ENCODE data around the gene TNFRSF9.

DNA sequence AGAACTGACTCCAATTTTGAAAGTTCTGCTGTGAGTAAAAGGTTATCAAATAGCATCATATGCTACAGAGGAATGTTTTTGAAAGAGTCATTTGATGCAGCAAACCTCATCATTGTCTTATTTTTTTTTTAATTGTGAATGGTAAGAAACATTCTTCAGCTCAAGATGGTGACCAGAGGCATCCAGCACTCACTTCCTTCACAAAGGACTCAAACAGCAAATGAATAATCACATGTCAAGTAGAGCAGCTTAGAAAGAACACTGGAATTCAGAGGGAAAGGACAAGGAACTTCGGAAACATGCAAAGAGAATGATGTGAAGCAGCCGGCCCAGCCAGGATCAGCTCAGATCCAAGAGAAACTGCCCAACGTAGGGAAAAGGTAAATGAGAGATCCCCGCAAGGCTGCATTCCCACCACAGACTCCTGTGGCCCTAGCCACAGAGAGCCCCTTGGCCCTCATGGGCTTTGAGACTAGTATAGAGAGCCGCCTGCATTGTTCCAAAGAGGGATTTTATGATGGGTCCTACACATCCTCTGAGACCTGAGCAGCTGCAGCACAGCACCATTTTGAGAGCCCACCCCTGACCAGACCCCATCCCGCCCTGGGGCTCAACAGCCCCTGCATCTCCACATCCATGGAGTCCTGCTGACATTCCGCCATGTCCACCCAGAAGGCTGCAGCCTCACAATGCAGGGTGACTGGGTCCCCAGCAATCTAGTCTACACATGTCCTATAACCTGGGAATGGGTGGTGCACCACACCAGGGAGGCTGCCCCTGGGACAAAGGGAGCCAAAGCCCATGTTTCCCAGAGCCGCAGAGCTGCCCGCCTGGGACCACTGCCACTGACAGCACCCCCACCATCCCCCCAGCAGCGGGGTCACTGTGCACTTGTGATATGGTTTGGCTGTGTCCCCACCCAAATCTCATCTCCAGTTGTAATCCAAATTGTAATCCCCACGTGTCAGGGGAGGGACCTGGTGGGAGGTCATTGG is 66.5 kb downstream of the TNFRSF9 start:
- TF ChIP-seq, protein P1, sequence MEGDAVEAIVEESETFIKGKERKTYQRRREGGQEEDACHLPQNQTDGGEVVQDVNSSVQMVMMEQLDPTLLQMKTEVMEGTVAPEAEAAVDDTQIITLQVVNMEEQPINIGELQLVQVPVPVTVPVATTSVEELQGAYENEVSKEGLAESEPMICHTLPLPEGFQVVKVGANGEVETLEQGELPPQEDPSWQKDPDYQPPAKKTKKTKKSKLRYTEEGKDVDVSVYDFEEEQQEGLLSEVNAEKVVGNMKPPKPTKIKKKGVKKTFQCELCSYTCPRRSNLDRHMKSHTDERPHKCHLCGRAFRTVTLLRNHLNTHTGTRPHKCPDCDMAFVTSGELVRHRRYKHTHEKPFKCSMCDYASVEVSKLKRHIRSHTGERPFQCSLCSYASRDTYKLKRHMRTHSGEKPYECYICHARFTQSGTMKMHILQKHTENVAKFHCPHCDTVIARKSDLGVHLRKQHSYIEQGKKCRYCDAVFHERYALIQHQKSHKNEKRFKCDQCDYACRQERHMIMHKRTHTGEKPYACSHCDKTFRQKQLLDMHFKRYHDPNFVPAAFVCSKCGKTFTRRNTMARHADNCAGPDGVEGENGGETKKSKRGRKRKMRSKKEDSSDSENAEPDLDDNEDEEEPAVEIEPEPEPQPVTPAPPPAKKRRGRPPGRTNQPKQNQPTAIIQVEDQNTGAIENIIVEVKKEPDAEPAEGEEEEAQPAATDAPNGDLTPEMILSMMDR (IDR thresholded peaks at IDR 0.05), result no peak
- TF ChIP-seq POLR2A (IDR thresholded peaks at IDR 0.05), result no peak
